Fibroblast of lung (primary cell): ENCODE measurements around the gene DOCK7.

Source experiments
- EZH2 ChIP-seq: IDR thresholded peaks from 2 replicates; pipeline ENCODE4 v1.5.1; 2012; ENCODE audit warnings: low read length, control low read depth, mild to moderate bottlenecking; ENCODE audit errors: missing control alignments
- TF ChIP-seq, protein P1 (sequence below), 2 donors: IDR thresholded peaks in 1 of 2; conservative IDR thresholded peaks in 1 of 2; 1 replicate in 1 of 2; 2 replicates in 1 of 2; pipeline ENCODE4 v1.5.1; 2011 to 2012; ENCODE audit warnings: low read length in 2 of 2, control low read depth in 1 of 2, inconsistent platforms in 1 of 2, low read depth in 1 of 2, mild to moderate bottlenecking in 1 of 2

- TF ChIP-seq, protein P1, sequence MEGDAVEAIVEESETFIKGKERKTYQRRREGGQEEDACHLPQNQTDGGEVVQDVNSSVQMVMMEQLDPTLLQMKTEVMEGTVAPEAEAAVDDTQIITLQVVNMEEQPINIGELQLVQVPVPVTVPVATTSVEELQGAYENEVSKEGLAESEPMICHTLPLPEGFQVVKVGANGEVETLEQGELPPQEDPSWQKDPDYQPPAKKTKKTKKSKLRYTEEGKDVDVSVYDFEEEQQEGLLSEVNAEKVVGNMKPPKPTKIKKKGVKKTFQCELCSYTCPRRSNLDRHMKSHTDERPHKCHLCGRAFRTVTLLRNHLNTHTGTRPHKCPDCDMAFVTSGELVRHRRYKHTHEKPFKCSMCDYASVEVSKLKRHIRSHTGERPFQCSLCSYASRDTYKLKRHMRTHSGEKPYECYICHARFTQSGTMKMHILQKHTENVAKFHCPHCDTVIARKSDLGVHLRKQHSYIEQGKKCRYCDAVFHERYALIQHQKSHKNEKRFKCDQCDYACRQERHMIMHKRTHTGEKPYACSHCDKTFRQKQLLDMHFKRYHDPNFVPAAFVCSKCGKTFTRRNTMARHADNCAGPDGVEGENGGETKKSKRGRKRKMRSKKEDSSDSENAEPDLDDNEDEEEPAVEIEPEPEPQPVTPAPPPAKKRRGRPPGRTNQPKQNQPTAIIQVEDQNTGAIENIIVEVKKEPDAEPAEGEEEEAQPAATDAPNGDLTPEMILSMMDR (conservative IDR thresholded peaks at IDR 0.05 in 1 of 2, IDR thresholded peaks at IDR 0.05 in 1 of 2; ENCODE audit: low read depth in 1 of 2, low read length in 2 of 2) = no peak
- TF ChIP-seq EZH2 = no peak
Measured at GRCh38 chr1:62654744-62655143, 33.4 kb downstream of the DOCK7 start.
